ENCODE data around the gene NEU4.
"Not testable (repeated sequence)": the region's sequence is repeated elsewhere in the genome, so short reads cannot be mapped to it uniquely, and the experiment has no call there.

NEU4 gene

GRCh38 chr2:241799522-241800197 lies 9.3 kb upstream of the NEU4 start:
- DNase-seq (ENCODE audit: low read depth in 2 of 2) = no peak

DNA sequence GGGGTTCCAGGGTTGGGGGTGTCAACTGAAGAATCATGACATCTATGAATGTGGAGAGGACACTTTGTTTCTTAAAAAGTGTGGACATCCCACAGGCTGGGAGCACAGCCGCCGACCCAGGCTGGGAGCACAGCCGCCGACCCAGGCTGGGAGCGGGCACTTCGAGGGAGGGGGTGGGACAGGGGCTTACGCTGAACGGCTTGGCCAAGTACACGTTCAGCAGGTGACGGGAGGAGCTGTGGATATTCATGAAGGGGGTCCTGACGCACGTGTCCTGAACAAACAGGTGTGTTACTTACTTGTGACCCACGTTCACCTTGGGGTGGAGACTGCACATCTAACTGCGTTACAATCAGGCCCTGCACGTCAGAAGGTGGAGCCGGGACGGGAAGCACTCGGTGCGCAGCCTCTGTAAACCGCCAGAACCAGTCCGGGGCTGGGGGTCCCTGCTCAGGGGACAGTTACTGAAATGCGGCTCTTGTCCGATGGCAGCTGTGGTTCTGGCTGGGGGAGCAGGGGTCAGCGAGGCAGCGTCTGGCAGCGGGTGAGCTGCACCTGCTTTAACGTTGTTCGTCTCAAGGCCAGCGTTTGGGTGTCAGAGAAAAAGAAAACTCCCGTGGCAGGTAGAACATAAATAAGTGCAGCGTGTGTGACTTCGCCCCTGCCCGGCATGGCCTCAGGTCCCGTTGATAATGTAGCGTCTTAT lies 8.6 kb upstream of the NEU4 start:
- not testable (repeated sequence) for DNase-seq (ENCODE audit: low read depth in 2 of 2)

- DNase-seq (ENCODE audit: low read depth in 2 of 2) = no peak
These were observed 7.2 kb upstream of the NEU4 start for GRCh38 chr2:241801611-241802420.

GRCh38 chr2:241802421-241803318 lies 6.3 kb upstream of the NEU4 start:
- DNase-seq (ENCODE audit: low read depth in 2 of 2) = no peak

DNA sequence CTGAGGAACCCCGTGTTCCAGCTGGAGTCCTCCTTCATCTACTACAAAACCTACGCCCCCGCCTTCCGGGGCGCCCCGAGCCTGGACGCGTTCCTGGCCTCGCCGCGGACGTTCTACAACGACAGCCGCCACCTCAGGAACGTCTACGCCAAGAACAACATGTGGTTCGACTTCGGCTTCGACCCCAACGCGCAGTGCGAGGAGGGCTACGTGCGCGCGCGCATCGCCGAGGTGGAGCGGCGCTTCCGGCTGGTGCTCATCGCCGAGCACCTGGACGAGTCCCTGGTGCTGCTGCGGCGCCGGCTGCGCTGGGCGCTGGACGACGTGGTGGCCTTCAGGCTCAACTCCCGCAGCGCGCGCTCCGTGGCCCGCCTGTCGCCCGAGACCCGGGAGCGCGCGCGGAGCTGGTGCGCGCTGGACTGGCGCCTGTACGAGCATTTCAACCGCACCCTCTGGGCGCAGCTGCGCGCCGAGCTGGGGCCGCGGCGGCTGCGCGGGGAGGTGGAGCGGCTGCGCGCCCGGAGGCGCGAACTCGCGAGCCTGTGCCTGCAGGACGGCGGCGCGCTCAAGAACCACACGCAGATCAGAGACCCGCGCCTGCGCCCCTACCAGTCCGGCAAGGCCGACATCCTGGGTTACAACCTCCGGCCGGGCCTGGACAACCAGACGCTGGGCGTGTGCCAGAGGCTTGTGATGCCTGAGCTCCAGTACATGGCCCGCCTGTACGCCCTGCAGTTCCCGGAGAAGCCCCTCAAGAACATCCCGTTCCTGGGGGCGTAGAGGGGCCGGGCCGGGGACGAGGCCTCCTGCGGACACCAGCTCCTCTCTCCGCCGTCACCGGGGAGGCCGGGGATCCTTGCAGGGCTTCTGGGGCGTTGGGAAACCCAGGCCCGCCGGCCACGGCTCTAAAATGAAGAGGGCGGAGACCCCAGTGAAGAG lies 5.3 kb upstream of the NEU4 start:
- peak; percentile 36 to 50 for DNase-seq (ENCODE audit: low read depth in 2 of 2)

DNA sequence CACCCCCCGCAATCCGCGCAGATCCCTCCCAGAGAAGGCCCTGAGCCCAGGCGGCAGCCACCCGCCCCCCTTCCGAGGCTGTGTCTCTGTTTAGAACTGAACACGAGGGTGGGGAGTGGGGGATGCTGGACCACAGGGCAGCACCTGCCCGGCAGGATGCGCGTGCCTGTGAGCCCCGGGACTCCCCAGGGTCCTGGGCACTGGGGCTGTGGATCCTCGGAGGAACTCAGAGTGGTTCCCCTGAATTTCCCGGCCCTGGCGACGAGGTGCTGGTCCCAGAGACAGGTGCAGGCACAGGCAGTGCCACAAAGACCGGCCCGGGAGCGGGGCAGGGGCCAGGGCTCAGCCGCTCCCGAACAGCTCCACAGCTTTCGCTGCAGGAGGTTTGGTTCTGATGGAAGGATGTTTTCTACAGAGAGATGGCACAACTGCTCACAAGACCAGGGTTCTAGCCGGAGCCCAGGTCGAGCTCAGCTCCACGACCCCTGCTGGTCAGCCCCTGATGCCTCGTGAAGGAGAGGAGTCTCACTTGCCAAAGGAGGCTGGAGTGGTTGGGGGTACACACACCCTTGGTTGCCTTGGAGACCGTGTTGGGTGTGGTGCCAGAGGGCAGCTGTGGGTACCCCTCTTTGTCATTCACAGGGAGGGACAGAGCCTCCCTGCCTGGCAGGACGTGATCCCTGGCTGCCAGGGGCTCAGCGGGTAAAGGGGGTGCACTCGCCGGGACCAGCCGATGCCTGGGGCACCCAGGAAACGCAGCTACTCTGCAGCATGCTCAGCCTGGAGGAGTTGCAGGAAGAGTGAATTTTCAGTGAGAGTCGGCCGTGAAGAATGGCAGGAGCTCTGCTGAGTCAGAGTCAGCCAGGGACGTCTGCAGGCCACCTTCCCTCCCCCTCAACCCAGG lies 4.4 kb upstream of the NEU4 start:
- no peak for DNase-seq (ENCODE audit: low read depth in 2 of 2)

GRCh38 chr2:241806217-241806616 lies 2.8 kb upstream of the NEU4 start:
- not testable (repeated sequence) for DNase-seq (ENCODE audit: low read depth in 2 of 2)

DNA sequence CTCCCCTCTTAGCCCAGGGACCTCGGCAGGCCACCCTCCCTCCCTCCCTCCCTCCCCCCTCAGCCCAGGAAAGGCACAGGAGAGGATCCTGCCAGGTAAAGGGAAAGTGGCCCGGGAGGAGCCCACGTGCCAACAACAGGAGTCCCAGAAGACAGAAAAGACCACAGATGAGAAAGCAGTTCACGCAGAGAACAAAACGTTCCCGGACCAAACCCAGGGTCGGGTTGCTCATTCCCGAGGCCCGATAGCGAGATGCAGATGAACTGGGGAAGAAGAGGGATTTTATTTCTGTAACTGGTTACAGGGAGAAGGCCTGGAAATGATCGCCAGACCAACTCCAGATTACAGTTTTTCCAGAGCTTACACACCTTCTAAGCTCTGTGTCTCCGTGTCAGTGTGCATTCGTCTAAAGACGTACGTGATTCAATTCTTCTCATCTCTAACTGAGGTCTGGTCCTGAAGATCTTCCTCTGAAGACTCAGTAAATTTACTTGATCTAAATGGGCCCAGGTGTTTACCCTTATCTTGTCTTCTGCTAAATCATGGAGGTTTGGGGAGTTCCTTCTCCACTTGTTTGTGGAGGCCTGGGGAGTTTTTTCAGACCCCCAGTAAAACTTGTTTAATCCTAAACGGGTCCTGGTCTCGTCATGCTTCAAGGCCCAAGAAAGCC lies 807 bp upstream of the NEU4 start:
- DNase-seq (ENCODE audit: low read depth in 2 of 2) = no peak

DNA sequence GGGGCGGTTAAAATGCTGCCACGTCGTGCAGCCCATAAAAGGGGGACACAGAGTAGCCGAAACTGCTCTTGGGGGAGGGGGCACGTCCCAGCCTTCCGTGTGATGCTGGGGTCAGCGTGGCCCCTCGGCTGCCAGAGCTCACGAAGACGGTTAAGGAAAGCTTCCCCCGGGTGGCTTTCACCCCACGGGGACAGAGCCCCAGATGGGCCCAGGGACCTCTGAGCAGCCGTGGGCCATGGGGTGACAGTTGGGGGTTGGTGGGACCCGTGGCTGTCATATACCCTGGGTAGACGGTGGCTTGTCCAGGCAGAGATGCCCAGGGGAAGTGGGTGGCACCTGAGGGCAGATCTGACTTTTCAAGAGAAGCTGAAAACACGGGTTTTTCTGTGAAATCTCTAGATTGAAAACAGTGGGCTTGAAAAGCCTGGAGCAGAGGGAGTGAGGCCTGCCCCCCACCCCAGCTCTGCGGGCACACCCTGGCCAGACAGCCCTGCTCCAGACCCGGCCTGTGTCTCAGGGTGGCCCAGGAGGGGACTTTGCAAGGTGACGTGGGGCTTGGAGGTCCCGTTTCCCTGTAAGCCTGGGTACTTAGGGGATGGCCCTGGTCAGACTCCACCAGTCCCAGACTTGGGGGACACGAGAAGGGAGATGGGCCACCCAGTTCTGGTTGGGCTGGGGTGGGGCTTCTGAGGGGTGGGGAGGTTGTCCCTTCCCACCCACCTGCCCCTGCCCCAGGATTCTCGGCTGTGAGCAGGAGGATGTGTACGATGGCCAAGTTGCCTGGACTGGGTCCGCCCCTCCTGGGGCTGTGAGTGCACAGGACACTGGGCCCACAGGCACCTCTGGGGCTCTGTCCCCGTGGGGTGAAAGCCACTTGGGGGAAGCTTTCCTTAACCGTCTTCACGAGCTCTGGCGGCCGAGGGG lies 652 bp downstream of the NEU4 start:
- DNase-seq (ENCODE audit: low read depth in 2 of 2) = no peak

DNA sequence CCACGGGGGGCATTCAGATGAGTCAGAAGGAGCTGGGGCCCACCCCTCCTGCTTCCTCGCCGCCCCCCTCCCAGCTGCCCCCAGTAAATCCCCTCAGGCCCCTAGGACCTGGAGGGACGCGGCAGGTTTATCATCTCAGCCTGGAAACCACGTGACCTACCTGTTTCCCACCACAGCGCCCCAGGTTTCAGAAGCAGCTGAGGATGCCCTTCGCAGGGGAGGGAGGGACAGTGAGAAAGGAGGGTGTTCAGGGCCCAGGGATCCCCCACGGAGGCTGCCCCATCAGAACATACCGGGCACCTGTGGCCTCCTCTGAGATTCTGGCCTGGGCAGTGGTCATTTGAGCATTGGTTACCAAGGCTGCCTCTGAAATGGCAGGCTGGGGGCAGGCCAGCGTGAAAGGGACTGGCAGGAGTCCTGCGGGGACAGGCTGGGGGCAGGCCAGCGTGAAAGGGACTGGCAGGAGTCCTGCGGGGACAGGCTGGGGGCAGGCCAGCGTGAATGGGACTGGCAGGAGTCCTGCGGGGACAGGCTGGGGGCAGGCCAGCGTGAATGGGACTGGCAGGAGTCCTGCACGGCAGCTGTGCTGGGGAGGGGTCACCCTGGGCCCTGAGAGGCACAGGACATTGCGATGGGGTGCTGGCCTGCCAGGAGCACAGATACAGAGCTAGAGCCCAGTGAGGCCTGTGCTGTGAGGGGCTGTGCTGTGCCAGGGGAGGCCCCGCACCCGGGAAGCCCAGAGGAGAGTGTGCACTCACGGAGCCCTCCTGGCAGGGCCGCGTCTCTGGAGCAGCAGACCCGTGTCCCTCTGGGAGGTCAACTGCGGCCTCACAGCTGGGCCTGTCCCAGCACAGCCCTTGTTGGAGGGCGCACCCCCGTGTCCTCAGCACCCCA lies 1.6 kb downstream of the NEU4 start:
- no peak for DNase-seq (ENCODE audit: low read depth in 2 of 2)

DNA sequence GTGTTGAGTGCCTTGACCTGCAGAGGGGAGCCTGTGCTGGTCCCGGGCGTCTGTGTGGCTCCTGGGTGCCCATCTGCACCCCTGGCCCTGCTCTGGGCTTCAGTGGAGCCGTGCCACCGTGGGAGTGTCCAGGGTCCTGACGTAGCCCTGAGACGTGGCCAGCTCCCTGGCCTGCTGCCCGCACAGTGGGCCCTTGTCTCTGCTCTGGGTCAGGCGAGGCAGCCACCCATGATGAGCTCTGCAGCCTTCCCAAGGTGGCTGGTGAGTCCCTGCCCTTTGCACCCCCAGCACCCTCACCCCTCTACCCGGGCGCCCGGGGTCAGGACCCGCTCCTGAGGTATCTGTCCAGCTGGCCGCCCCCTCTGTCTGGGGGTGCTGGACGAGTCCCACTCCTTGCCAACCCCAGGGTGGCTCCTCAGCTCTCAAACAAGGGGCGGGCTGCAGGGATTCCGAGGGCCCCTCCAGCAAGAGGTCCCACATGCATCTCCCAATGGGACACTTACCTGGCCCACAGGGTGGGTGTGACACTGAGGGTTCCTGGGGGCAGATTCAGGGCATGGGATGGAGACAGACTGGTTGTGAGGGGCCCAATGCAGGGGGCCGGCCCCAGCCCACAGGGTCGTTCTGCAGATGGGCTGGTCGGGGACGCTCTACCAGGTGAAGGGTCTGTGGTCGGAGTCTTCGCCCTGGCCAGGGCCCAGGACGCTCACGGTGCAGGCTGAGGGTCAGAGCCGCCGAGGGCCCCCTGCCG lies 2.4 kb downstream of the NEU4 start:
- DNase-seq (ENCODE audit: low read depth in 2 of 2) = no peak

GRCh38 chr2:241811952-241812729 lies 3.1 kb downstream of the NEU4 start:
- DNase-seq (ENCODE audit: low read depth in 2 of 2) = no peak

DNA sequence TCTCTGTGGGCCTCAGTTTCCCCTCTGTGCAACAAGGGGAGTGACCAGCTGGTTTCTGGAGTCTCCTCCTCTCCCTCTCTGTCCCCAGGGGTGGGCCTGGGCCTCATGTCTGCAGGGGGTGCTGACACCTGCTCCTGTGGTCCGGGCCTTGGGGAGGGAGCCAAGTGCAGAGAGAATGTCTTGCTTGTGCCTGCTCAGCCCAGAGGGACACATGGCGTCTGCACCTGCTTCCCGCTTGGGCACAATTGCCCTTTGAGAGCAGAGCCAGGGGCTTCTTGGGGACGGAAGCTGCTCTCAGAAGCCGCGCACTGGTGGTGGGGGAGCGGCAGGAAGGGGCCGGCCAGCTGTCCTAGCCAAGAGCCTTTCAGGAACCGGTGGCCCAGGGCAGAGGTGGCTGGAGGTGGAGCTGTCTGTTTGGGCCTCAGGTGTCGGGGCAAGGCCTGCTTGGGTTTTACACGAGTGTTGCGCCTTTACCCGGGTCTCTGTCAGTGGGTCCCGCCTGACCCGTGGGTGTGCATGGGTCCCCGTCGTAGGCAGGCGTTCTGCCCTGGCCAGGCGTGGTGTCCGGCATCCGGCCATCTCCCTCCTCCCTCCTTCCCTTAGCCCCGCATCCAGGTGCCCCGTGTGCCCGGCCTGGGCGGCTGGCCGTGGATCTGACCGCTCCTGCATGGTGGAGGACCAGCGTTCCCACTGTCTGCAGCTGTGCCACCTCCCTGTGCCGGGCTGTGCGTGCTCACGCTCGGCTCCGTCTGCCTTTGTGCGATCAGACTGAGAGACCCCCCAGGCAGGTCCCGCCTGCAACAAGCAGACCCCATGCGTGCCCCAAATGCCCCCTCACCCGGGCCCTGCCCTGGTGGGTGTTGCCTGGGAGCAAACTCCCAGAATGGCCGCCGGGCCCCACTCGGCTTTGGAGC lies 4.0 kb downstream of the NEU4 start:
- no peak for DNase-seq (ENCODE audit: low read depth in 2 of 2)

All from stimulated activated CD8-positive, alpha-beta memory T cell treated with anti-CD3 and anti-CD28 coated beads, Interleukin-2, amount 100 ng/mL, for 48 hours (primary cell).